Caco-2 (cell line): ENCODE results near the gene TUBA8. TPM values are rescaled to one million over a fixed set of nuclear protein-coding genes. Genes with fewer than 3 reads are reported as not detected.
"Not testable (repeated sequence)": the region's sequence is repeated elsewhere in the genome, so short reads cannot be mapped to it uniquely, and the experiment has no call there.

Source experiments
- BruUV-seq: library from RNA; stranded (reverse); fragments of 400-500 nt; replicated peaks from 2 replicates; lab custom pipeline; 2021; lab: Mats Ljungman, UMichigan
- CTCF ChIA-PET: fragments of 300-600 bp; sonication (Branson Sonifier 250); formaldehyde crosslinking; loops from one replicate; lab custom pipeline; 2022; ENCODE audit warnings: antibody characterized with exemption; lab: Charles Lee
- POLR2A ChIA-PET: fragments of 300-600 bp; sonication (Branson Sonifier 250); formaldehyde crosslinking; loops from one replicate; lab custom pipeline; 2022; ENCODE audit warnings: antibody characterized with exemption; lab: Charles Lee
- DNase-seq, 2 experiments: peaks; one replicate each; pipeline versions ENCODE4 v3.0.0 to v3.0.0-alpha.2; 2020 to 2022
- H3K27me3 ChIP-seq: replicated peaks from 2 replicates; pipeline ENCODE4 v1.6.0; 2011; ENCODE audit warnings: low read length; ENCODE audit not compliant: control insufficient read depth, insufficient read depth
- H3K36me3 ChIP-seq: 2 replicates; pipeline ENCODE4 v1.5.1; 2011; ENCODE audit warnings: low read length; ENCODE audit not compliant: control insufficient read depth, insufficient read depth
- H3K4me1 ChIP-seq: fragments of 250-450 bp; sonication (Bioruptor Pico); 2 replicates; pipeline ENCODE4 v1.5.1; 2020; ENCODE audit warnings: mild to moderate bottlenecking
- H3K4me3 ChIP-seq: 2 replicates; pipeline ENCODE4 v1.5.1; 2011; ENCODE audit warnings: low read depth, mild to moderate bottlenecking, control low read depth, low read length
- H3K9me3 ChIP-seq: fragments of 250-450 bp; sonication (Bioruptor Pico); 2 replicates; pipeline ENCODE4 v1.5.1; 2020; ENCODE audit warnings: mild to moderate bottlenecking, moderate library complexity
- H3K27ac Mint-ChIP-seq: one replicate; pipeline ENCODE4 v1.8.0; 2022; ENCODE audit warnings: mixed read lengths; ENCODE audit not compliant: unreplicated experiment
- H3K27me3 Mint-ChIP-seq: one replicate; pipeline ENCODE4 v1.8.0; 2022; ENCODE audit warnings: mixed read lengths; ENCODE audit not compliant: insufficient read depth, unreplicated experiment
- H3K36me3 Mint-ChIP-seq: one replicate; pipeline ENCODE4 v1.8.0; 2022; ENCODE audit warnings: mild to moderate bottlenecking, mixed read lengths; ENCODE audit not compliant: insufficient read depth, unreplicated experiment
- H3K4me1 Mint-ChIP-seq: one replicate; pipeline ENCODE4 v1.8.0; 2022; ENCODE audit warnings: low read depth, mixed read lengths; ENCODE audit not compliant: unreplicated experiment
- H3K4me3 Mint-ChIP-seq: one replicate; pipeline ENCODE4 v1.8.0; 2022; ENCODE audit warnings: mild to moderate bottlenecking, moderate library complexity, mixed read lengths; ENCODE audit not compliant: unreplicated experiment
- H3K9me3 Mint-ChIP-seq: one replicate; pipeline ENCODE4 v1.8.0; 2022; ENCODE audit warnings: mixed read lengths; ENCODE audit not compliant: unreplicated experiment
- intact Hi-C: fragments of 100-400 bp; cut with micrococcal nuclease; formaldehyde crosslinking; loops from one replicate; pipeline ENCODE4 v1.10.0; 2022; ENCODE audit not compliant: unreplicated experiment
- total RNA-seq: library from RNA; stranded (reverse); gene quantifications from 2 replicates; pipeline ENCODE4 v1.2.3, GENCODE V29; 2022

Gene TUBA8
- total RNA-seq, 1 experiment from 2014 or later, result 0.73 TPM

- CTCF ChIA-PET, POLR2A ChIA-PET, H3K27me3 Mint-ChIP-seq, intact Hi-C loops, H3K36me3 ChIP-seq, DNase-seq, H3K4me1 Mint-ChIP-seq, H3K4me3 ChIP-seq, H3K27me3 ChIP-seq, H3K9me3 ChIP-seq, H3K4me1 ChIP-seq, H3K27ac Mint-ChIP-seq, H3K9me3 Mint-ChIP-seq, H3K4me3 Mint-ChIP-seq, H3K36me3 Mint-ChIP-seq, BruUV-seq: not testable (repeated sequence)
Observed at GRCh38 chr22:18172203-18172602, 61.6 kb downstream of the TUBA8 start.

- H3K27me3 ChIP-seq, H3K9me3 ChIP-seq, H3K4me1 ChIP-seq, H3K27me3 Mint-ChIP-seq, POLR2A ChIA-PET, H3K4me3 Mint-ChIP-seq, H3K36me3 ChIP-seq, CTCF ChIA-PET, BruUV-seq, H3K9me3 Mint-ChIP-seq, DNase-seq, H3K36me3 Mint-ChIP-seq, H3K4me1 Mint-ChIP-seq, intact Hi-C loops, H3K27ac Mint-ChIP-seq, H3K4me3 ChIP-seq: not testable (repeated sequence)
Observed at GRCh38 chr22:18172776-18173175, 62.2 kb downstream of the TUBA8 start.

GRCh38 chr22:18173441-18173840 is 62.8 kb downstream of the TUBA8 start:
- H3K4me1 Mint-ChIP-seq, intact Hi-C loops: not testable (repeated sequence)

More at GRCh38 chr22:18173441-18173840, 62.8 kb downstream of the TUBA8 start:
- POLR2A ChIA-PET, H3K4me1 ChIP-seq, H3K36me3 Mint-ChIP-seq, CTCF ChIA-PET, H3K4me3 ChIP-seq, H3K9me3 Mint-ChIP-seq, H3K4me3 Mint-ChIP-seq, H3K27ac Mint-ChIP-seq, H3K27me3 ChIP-seq, DNase-seq, H3K36me3 ChIP-seq, H3K9me3 ChIP-seq, BruUV-seq, H3K27me3 Mint-ChIP-seq: not testable (repeated sequence)

Other genes with a start within 250 kb of the TUBA8 start
- gene MICAL3, start 86.2 kb upstream of the TUBA8 start, total RNA-seq, result 65.6 and 74.0 TPM in 2 replicates
- 37.9 and 40.6 TPM in 2 replicates for gene PEX26, start 32.8 kb upstream of the TUBA8 start, total RNA-seq
- gene USP18, start 39.4 kb downstream of the TUBA8 start, total RNA-seq, result 2.4 and 3.0 TPM in 2 replicates